Type B pancreatic cell (in vitro differentiated cells): ENCODE data around the gene ANKRD33B. TPM values are rescaled to one million over a fixed set of nuclear protein-coding genes. Genes with fewer than 3 reads are reported as not detected.
"Not testable (repeated sequence)": the region's sequence is repeated elsewhere in the genome, so short reads cannot be mapped to it uniquely, and the experiment has no call there.

ENCODE experiments used
- DNase-seq: peaks from one replicate; pipeline ENCODE4 v3.0.0; 2021; ENCODE audit warnings: mixed read lengths; ENCODE audit not compliant: unreplicated experiment; ENCODE audit errors: extremely low spot score
- H3K27ac Mint-ChIP-seq: 2 replicates; pipeline ENCODE4 v1.8.0; 2021; ENCODE audit warnings: mild to moderate bottlenecking, mixed read lengths
- H3K27me3 Mint-ChIP-seq: 2 replicates; pipeline ENCODE4 v1.8.0; 2021; ENCODE audit warnings: mixed read lengths
- H3K36me3 Mint-ChIP-seq: 2 replicates; pipeline ENCODE4 v1.8.0; 2021; ENCODE audit warnings: mixed read lengths
- H3K4me1 Mint-ChIP-seq: one replicate; pipeline ENCODE4 v1.8.0; 2021; ENCODE audit warnings: mixed read lengths; ENCODE audit not compliant: unreplicated experiment
- H3K4me3 Mint-ChIP-seq: 2 replicates; pipeline ENCODE4 v1.8.0; 2021; ENCODE audit warnings: mild to moderate bottlenecking, mixed read lengths
- H3K9me3 Mint-ChIP-seq: 2 replicates; pipeline ENCODE4 v1.8.0; 2021; ENCODE audit warnings: mixed read lengths
- total RNA-seq: library from RNA; stranded (reverse); gene quantifications from 2 replicates; pipeline ENCODE4 v1.2.1, GENCODE V29; 2021; ENCODE audit warnings: low replicate concordance
- TF ChIP-seq, protein P1 (sequence below): fragments of 200-600 bp; sonication (generic); conservative IDR thresholded peaks from 2 replicates; pipeline ENCODE4 v1.5.0; 2021; ENCODE audit warnings: antibody characterized with exemption, mild to moderate bottlenecking

ANKRD33B gene
- total RNA-seq, 1 donor from 2014 or later = 3.4 TPM

DNA sequence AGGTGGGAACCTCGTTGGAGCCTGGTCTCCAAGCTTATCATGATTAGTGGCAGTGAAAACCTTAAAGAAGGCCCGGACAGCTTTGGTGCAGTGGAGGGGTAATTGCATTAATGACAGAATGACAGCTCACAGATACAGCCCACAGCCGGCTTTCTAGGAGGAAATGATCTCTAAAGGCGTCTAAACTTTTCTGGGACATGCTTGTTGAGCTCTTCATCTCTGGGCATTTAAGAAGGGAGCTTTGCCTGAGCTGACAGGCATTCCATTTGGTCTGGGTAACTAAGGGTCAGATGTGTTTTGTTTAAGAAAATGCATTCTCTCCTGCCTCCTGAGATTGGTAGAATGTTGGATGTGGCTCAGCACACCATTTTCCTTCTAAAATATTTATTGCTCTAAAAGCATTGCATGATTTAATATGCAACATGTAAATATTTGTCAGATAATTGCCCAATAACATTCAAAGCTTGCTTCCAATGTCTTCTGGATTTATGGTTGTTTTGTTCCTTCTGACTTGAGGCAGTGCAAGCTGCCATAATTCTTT lies 4.0 kb downstream of the ANKRD33B start:
- Mint-ChIP-seq H3K9me3 (no peaks in the 10 kb centered on the region), H3K4me3 (peak overlapping the region; percentile 31), H3K27ac (no peak overlapping the region), H3K27me3 (peaks cover 20% of the 10 kb centered on the region), H3K36me3 (no peaks in the 10 kb centered on the region), H3K4me1 (peaks cover 14% of the 10 kb centered on the region)
- TF ChIP-seq, protein P1, sequence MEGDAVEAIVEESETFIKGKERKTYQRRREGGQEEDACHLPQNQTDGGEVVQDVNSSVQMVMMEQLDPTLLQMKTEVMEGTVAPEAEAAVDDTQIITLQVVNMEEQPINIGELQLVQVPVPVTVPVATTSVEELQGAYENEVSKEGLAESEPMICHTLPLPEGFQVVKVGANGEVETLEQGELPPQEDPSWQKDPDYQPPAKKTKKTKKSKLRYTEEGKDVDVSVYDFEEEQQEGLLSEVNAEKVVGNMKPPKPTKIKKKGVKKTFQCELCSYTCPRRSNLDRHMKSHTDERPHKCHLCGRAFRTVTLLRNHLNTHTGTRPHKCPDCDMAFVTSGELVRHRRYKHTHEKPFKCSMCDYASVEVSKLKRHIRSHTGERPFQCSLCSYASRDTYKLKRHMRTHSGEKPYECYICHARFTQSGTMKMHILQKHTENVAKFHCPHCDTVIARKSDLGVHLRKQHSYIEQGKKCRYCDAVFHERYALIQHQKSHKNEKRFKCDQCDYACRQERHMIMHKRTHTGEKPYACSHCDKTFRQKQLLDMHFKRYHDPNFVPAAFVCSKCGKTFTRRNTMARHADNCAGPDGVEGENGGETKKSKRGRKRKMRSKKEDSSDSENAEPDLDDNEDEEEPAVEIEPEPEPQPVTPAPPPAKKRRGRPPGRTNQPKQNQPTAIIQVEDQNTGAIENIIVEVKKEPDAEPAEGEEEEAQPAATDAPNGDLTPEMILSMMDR = no peak
- no peak for DNase-seq

DNA sequence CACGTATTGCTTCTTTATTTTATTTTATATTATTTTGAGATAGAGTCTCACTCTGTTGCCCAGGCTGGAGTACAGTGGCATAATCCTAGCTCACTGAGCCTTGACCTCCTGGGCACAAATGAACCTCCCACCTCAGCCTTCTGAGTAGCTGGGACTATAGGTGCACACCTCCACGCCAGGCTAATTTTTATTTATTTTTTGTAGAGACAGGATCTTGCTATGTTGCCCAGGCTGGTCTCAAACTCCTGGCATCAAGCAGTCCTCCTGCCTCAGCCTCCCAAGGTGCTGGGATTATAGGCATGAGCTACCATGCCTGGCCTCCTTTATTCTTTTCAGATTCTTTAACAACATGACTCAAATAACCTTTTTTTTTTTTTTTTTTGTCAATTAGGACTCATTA lies 6.7 kb downstream of the ANKRD33B start:
- not testable (repeated sequence) for H3K4me1 Mint-ChIP-seq, H3K27ac Mint-ChIP-seq, H3K9me3 Mint-ChIP-seq, H3K4me3 Mint-ChIP-seq, DNase-seq, H3K36me3 Mint-ChIP-seq
- H3K27me3 Mint-ChIP-seq = peaks cover 13% of the 10 kb centered on the region

DNA sequence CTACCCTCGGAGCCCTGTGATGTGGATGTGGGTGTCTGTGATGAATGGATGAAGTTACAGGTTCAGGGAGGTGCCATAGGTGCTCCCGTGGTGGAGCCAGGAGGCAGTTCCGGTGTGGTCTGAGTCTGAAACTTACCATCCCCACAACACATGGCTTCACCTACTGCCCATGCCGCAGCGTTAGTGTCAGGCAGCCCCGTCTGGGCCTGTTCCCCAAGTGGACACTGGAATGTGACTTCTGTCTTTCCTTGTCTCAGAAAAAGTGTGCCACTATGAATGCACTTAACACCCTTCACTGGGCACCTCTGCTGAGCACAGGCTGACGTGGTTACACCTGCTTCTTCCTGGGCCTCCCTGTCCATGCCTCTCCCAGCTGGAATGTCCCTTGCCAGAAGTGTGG lies 8.6 kb downstream of the ANKRD33B start:
- no peak for DNase-seq
- Mint-ChIP-seq H3K27ac (no peak overlapping the region), H3K9me3 (no peaks in the 10 kb centered on the region), H3K27me3 (no peaks in the 10 kb centered on the region), H3K4me1 (peaks cover 6% of the 10 kb centered on the region), H3K4me3 (no peak overlapping the region), H3K36me3 (no peaks in the 10 kb centered on the region)
- TF ChIP-seq, protein P1 = no peak

DNA sequence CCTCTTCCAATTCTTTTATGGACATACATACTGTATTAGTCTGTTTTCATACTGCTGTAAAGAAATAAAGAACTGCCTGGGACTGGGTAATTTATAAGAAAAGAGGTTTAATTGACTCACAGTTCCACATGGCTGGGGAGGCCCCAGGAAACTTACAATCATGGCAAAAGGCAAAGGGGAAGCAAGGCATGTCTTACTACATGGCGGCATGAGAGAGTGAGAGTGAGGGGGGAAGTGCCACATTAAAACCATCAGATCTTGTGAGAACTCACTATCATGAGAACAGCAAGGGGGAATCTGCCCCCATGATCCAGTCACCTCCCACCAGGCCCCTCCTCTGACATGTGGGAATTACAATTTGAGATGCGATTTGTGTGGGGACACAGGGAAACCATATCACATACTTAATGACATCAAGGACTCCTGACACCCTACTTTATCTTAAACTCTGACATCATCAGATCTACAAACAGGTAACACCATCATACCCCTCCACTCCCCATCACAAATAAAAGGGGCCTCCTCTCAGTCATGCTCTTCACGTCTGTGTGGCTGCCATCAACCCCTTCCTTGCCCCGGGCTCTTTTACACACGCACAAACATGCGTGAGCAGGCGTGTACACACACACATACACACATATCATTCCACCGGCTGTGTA lies 9.7 kb downstream of the ANKRD33B start:
- Mint-ChIP-seq H3K4me3 (no peak overlapping the region), H3K4me1 (peaks cover 3% of the 10 kb centered on the region), H3K36me3 (no peaks in the 10 kb centered on the region), H3K27ac (no peak overlapping the region), H3K9me3 (no peaks in the 10 kb centered on the region), H3K27me3 (no peaks in the 10 kb centered on the region)
- TF ChIP-seq, protein P1 = no peak
- DNase-seq = no peak

DNA sequence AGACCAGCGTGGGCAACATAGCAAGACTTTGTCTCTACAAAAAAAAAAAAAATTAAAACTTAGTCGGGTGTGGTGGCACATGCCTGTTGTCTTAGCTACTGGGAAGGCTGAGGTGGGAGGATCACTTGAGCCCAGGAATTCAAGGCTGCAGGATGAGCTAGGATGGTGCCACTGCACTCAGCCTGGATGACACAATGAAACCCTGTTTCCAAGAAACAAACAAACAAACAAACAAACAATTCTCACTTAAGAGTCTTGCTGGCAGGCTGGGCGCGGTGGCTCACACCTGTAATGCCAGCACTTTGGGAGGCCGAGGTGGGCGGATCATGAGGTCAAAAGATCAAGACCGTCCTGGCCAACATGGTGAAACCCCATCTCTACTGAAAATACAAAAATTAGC lies 11.0 kb downstream of the ANKRD33B start:
- not testable (repeated sequence) for DNase-seq, H3K27me3 Mint-ChIP-seq, H3K27ac Mint-ChIP-seq, H3K9me3 Mint-ChIP-seq, H3K4me3 Mint-ChIP-seq, H3K4me1 Mint-ChIP-seq, H3K36me3 Mint-ChIP-seq

DNA sequence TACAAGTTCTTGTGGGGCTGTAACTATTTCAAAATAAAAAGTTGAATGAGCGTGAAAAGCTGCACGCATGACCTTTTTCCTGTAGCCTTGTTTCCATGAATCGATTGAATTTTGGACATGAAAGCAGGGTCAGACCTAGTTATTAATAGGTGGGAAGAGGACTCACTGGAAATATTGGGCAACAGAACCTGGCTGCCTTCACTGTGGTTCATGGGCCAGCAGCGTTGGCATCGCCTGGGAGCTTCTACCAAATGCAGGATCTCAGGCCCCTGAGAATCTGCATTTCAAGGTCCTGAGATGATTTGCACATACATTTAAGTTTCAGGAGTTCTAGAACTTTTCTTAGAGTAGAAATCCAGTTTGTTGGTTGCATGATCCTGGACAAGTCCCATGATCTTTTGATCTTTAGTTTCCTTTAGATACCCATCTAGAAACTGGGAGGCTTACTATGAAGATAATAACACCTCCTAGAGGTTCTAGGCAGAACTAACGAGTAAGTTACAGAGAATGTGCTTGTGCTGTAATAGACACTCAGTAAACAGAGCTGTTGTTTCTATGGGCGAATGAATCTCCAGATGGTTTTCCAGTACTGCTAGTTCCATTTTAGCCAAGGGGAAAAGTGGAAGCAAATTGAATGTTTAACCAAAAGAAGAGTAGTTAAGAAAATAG lies 12.4 kb downstream of the ANKRD33B start:
- peaks cover 10% of the 10 kb centered on the region for H3K4me1 Mint-ChIP-seq
- no peak for DNase-seq
- no peaks in the 10 kb centered on the region for H3K27me3 Mint-ChIP-seq
- H3K27ac Mint-ChIP-seq = no peak overlapping the region
- H3K9me3 Mint-ChIP-seq = no peaks in the 10 kb centered on the region
- H3K36me3 Mint-ChIP-seq = no peaks in the 10 kb centered on the region
- TF ChIP-seq, protein P1 = no peak
- H3K4me3 Mint-ChIP-seq = no peak overlapping the region
